Naive thymus-derived CD8-positive, alpha-beta T cell (primary cell): Measurements from ENCODE around the gene CDC42BPB. TPM values are rescaled to one million over a fixed set of nuclear protein-coding genes. Genes with fewer than 3 reads are reported as not detected.

Experiments
- ATAC-seq, 2 donors: fragments of 150-1000 bp; cut with Tn5 transposase in 1 of 2; sonication (Bioruptor Pico), chemical (Tn5 transposase) in 1 of 2; 1 replicate in 1 of 2; 2 replicates in 1 of 2; pipeline ENCODE4 v1.10.0; 2021; ENCODE audit warnings: mild to moderate bottlenecking in 2 of 2, moderate library complexity in 2 of 2
- POLR2A ChIA-PET: fragments of 350-600 bp; sonication (Branson Sonifier 250); formaldehyde crosslinking; loops from one replicate; lab custom pipeline; 2021; ENCODE audit warnings: antibody characterized with exemption; lab: Charles Lee
- DNase-seq, 10 donors: peaks; one replicate each; pipeline versions ENCODE4 v3.0.0 to v3.0.0-alpha.2; 2020 to 2022
- H3K27ac Mint-ChIP-seq, 10 donors: one replicate each; pipeline ENCODE4 v1.8.0; 2020 to 2022; ENCODE audit warnings: mild to moderate bottlenecking in 10 of 10, mixed read lengths in 10 of 10, moderate library complexity in 4 of 10, inconsistent platforms in 1 of 10
- H3K27me3 Mint-ChIP-seq, 5 donors: one replicate each; pipeline ENCODE4 v1.8.0; 2021 to 2022; ENCODE audit warnings: mixed read lengths in 5 of 5
- H3K36me3 Mint-ChIP-seq, 3 donors: one replicate each; pipeline ENCODE4 v1.8.0; 2020 to 2022; ENCODE audit warnings: mixed read lengths in 3 of 3, mild to moderate bottlenecking in 2 of 3, inconsistent platforms in 1 of 3
- H3K4me1 Mint-ChIP-seq, 4 donors: one replicate each; pipeline ENCODE4 v1.8.0; 2021 to 2022; ENCODE audit warnings: mixed read lengths in 4 of 4
- H3K4me3 Mint-ChIP-seq, 10 donors: one replicate each; pipeline ENCODE4 v1.8.0; 2020 to 2022; ENCODE audit warnings: mild to moderate bottlenecking in 10 of 10, mixed read lengths in 10 of 10, moderate library complexity in 6 of 10, inconsistent platforms in 1 of 10
- H3K9me3 Mint-ChIP-seq, 9 donors: one replicate each; pipeline ENCODE4 v1.8.0; 2020 to 2022; ENCODE audit warnings: mixed read lengths in 9 of 9, mild to moderate bottlenecking in 3 of 9, inconsistent platforms in 1 of 9, moderate library complexity in 1 of 9
- polyA plus RNA-seq, 3 donors: library from polyadenylated mRNA; unstranded; fragments of 300-500 nt; fragmentation: Illumina TruSeq; gene quantifications; one replicate each; pipeline ENCODE4 v1.2.3, GENCODE V29; 2021
- total RNA-seq, 8 experiments: library from RNA in 2 of 8; stranded (reverse) in 2 of 8; gene quantifications; one replicate each; pipeline ENCODE4 v1.2.3 and lab custom pipeline; 2021 to 2026

Gene CDC42BPB
- total and polyA plus RNA-seq, 5 experiments from 2014 or later, result 0.20 to 6.3 (median 0.73) TPM

- no peaks in the 10 kb centered on the region for H3K9me3 Mint-ChIP-seq
- POLR2A ChIA-PET, result no interaction called here
Measured at GRCh38 chr14:102924632-102925588, 132.4 kb downstream of the CDC42BPB start.

GRCh38 chr14:102923925-102924486, 133.3 kb downstream of the CDC42BPB start:
- peaks cover 4 to 18% (median 10%) of the 10 kb centered on the region in 5 donors for H3K27me3 Mint-ChIP-seq
- peak overlapping the region in 1 of 10 donors; percentile 29 for H3K27ac Mint-ChIP-seq
- no peaks in the 10 kb centered on the region for H3K36me3 Mint-ChIP-seq
- ATAC-seq (no peak), DNase-seq (no peak)
- H3K4me1 Mint-ChIP-seq, result peaks cover 4 to 24% (median 14%) of the 10 kb centered on the region in 4 donors
- no peaks in the 10 kb centered on the region for H3K9me3 Mint-ChIP-seq
- peak overlapping the region in 6 of 10 donors; percentile 18 to 60 (median 36) for H3K4me3 Mint-ChIP-seq
- POLR2A ChIA-PET, result interaction anchor here (1.0 kb wide), 1 partner anchor 26 kb away, joined by 3 read pairs; no protein-coding TSS in a partner anchor

More at GRCh38 chr14:102924632-102925588, 132.4 kb downstream of the CDC42BPB start:
- H3K27me3 Mint-ChIP-seq, result peaks cover 4 to 18% (median 10%) of the 10 kb centered on the region in 5 donors
- no peak overlapping the region for H3K27ac Mint-ChIP-seq
- peaks cover 4 to 24% (median 14%) of the 10 kb centered on the region in 4 donors for H3K4me1 Mint-ChIP-seq
- no peak for DNase-seq
- ATAC-seq, result no peak
- no peaks in the 10 kb centered on the region for H3K36me3 Mint-ChIP-seq
- H3K4me3 Mint-ChIP-seq, result peak overlapping the region in 4 of 10 donors; percentile 18 to 60 (median 38)

DNA sequence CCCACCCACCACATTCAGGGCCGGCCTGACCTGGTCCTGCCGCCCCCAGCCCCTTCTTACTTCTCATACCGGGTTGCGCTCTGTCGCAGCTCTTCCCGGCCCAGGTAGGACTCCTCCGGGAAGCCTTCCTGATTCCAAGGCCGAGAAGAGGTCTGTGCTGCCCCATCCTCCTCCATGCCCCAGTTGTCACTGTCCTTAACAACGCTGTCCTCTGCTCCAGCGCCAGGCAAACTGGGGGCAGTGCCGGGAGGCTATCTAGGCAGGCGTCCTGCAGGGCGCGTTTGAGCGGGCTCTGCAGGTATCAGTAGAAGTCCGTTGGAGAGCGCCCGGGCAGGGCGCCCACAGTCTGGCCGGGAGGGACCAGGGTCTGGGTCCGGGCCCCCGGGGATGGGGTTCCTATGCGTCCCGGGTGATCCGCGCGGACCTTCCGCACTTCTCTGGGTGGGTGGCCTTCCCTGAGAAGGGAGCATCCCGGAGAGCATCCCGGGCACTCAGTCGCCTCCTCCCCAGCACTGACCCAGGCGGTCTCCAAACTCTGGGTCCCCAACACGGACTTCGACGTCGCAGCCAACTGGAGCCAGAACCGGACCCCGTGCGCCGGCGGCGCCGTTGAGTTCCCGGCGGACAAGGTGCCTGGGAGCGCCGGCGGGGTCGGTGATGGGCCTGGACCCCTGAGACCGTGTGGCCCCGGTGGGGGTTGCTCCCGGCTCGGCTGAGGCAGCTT, 134.0 kb downstream of the CDC42BPB start:
- ATAC-seq, result no peak
- Mint-ChIP-seq H3K36me3 (no peaks in the 10 kb centered on the region), H3K27me3 (peaks cover 4 to 18% (median 10%) of the 10 kb centered on the region in 5 donors), H3K4me3 (peak overlapping the region in 9 of 10 donors; percentile 52 to 75 (median 65)), H3K27ac (peak overlapping the region in 1 of 10 donors; percentile 29), H3K9me3 (no peaks in the 10 kb centered on the region), H3K4me1 (peaks cover 4 to 20% (median 12%) of the 10 kb centered on the region in 4 donors)
- POLR2A ChIA-PET, result interaction anchor here (1.0 kb wide), 1 partner anchor 26 kb away, joined by 3 read pairs; no protein-coding TSS in a partner anchor
- no peak for DNase-seq

GRCh38 chr14:102922490-102923200, 134.7 kb downstream of the CDC42BPB start, which contains the start of gene AMN:
Gene AMN (plus strand): TSS chr14:102922663. CDS start chr14:102922689, 26 bp downstream.
- Mint-ChIP-seq H3K27ac (peak within 1 kb of the TSS in 1 of 10 donors; percentile 29), H3K4me3 (peak within 1 kb of the TSS in 9 of 10 donors; percentile 52 to 75 (median 65)), H3K4me1 (peaks cover 4 to 19% (median 12%) of the 10 kb centered on the region in 4 donors), H3K9me3 (no peaks in the 10 kb centered on the region), H3K27me3 (peaks cover 4 to 18% (median 10%) of the 10 kb centered on the region in 5 donors), H3K36me3 (no peaks in the 10 kb centered on the region)
- no peak for DNase-seq
- POLR2A ChIA-PET, result no interaction called here
- peak in 1 of 2 donors; percentile 28 for ATAC-seq

- POLR2A ChIA-PET, result no interaction called here
- Mint-ChIP-seq H3K36me3 (no peaks in the 10 kb centered on the region), H3K27me3 (peaks cover 2 to 13% (median 5%) of the 10 kb centered on the region in 5 donors), H3K4me3 (no peak overlapping the region), H3K4me1 (peaks cover 4 to 22% (median 11%) of the 10 kb centered on the region in 4 donors), H3K27ac (no peak overlapping the region), H3K9me3 (no peaks in the 10 kb centered on the region)
- ATAC-seq (no peak), DNase-seq (no peak)
Measured at GRCh38 chr14:102920998-102921304, 136.4 kb downstream of the CDC42BPB start.

- Mint-ChIP-seq H3K36me3 (no peaks in the 10 kb centered on the region), H3K4me3 (no peak overlapping the region), H3K27ac (no peak overlapping the region), H3K4me1 (peaks cover 4 to 21% (median 9%) of the 10 kb centered on the region in 4 donors), H3K27me3 (peaks cover 0 to 9% (median under 1%) of the 10 kb centered on the region in 5 donors), H3K9me3 (no peaks in the 10 kb centered on the region)
- no peak for DNase-seq
- POLR2A ChIA-PET, result no interaction called here
- ATAC-seq, result no peak
Measured at GRCh38 chr14:102920273-102920997, 136.9 kb downstream of the CDC42BPB start.

DNA sequence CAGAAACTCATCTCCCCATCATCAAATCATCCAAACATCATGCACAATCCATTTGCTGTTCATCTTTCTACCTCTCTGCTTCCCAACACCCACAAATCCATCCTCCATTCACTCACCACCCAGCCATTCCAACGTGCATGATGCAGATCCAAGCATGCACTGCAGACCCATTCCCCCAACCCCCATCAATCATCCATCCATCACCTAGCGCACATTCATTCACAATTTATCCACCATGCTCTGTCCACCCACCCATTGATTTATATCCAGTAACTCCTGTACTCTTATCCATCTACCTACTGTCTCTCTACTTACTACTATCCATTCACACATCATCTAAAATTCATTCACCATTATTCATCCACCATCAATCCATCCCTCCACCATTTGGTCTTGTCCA, 138.9 kb downstream of the CDC42BPB start:
- peaks cover 2 to 12% (median 4%) of the 10 kb centered on the region in 4 donors for H3K4me1 Mint-ChIP-seq
- DNase-seq, result no peak
- ATAC-seq, result no peak
- no peak overlapping the region for H3K27ac Mint-ChIP-seq
- no peaks in the 10 kb centered on the region for H3K9me3 Mint-ChIP-seq
- POLR2A ChIA-PET, result no interaction called here
- H3K4me3 Mint-ChIP-seq, result no peak overlapping the region
- no peaks in the 10 kb centered on the region for H3K36me3 Mint-ChIP-seq
- peaks cover 0 to 1% (median 0%) of the 10 kb centered on the region in 5 donors for H3K27me3 Mint-ChIP-seq

- ATAC-seq, result peak; percentile 62 to 68
- Mint-ChIP-seq H3K4me1 (peaks cover 0 to 9% (median 0%) of the 10 kb centered on the region in 4 donors), H3K4me3 (no peak overlapping the region), H3K36me3 (no peaks in the 10 kb centered on the region), H3K27me3 (no peaks in the 10 kb centered on the region), H3K9me3 (no peaks in the 10 kb centered on the region), H3K27ac (peak overlapping the region in 6 of 10 donors; percentile 21 to 76 (median 48))
- DNase-seq, result peak; percentile 28 to 79 (median 58)
- POLR2A ChIA-PET, result no interaction called here
Measured at GRCh38 chr14:102917469-102918211, 139.7 kb downstream of the CDC42BPB start.

DNA sequence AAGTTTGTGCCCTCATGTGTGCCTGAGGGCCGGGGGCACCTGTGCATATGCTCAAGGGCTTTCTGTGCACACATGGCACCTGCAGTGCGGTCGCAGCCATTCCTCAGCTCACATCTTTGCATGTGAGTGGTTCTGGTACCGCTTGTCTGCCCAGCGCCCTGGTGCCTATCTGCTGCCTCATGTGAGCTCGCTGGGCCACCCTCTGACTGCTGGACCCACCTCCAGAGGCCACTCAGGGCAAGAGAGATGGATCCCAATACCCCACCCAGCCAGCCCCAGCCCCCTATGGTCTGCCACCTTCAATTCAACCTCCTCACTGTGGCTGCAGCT, 140.3 kb downstream of the CDC42BPB start:
- ATAC-seq, result no peak
- H3K36me3 Mint-ChIP-seq, result no peaks in the 10 kb centered on the region
- no peaks in the 10 kb centered on the region for H3K27me3 Mint-ChIP-seq
- peak overlapping the region in 4 of 10 donors; percentile 33 to 76 (median 58) for H3K27ac Mint-ChIP-seq
- H3K4me3 Mint-ChIP-seq, result no peak overlapping the region
- no peaks in the 10 kb centered on the region for H3K9me3 Mint-ChIP-seq
- no peak for DNase-seq
- POLR2A ChIA-PET, result no interaction called here
- peaks cover 0 to 9% (median 0%) of the 10 kb centered on the region in 4 donors for H3K4me1 Mint-ChIP-seq

- H3K27me3 Mint-ChIP-seq, result no peaks in the 10 kb centered on the region
- H3K36me3 Mint-ChIP-seq, result no peaks in the 10 kb centered on the region
- peaks cover 0 to 9% (median 0%) of the 10 kb centered on the region in 4 donors for H3K4me1 Mint-ChIP-seq
- POLR2A ChIA-PET, result no interaction called here
- ATAC-seq (no peak), DNase-seq (no peak)
- H3K4me3 Mint-ChIP-seq, result no peak overlapping the region
- H3K27ac Mint-ChIP-seq, result peak overlapping the region in 7 of 10 donors; percentile 8 to 76 (median 57)
- no peaks in the 10 kb centered on the region for H3K9me3 Mint-ChIP-seq
Measured at GRCh38 chr14:102916347-102917055, 140.8 kb downstream of the CDC42BPB start.
